GM23248 (cell line): ENCODE measurements around the gene ST7.

Experiments
- EZH2 ChIP-seq: fragments of 200-600 bp; sonication (generic); IDR thresholded peaks from 2 replicates; pipeline ENCODE4 v1.6.1; 2018; ENCODE audit warnings: antibody characterized with exemption, mild to moderate bottlenecking; ENCODE audit not compliant: insufficient read depth, poor library complexity, severe bottlenecking
- EZH2phosphoT487 ChIP-seq: fragments of 200-600 bp; sonication (generic); IDR thresholded peaks from 2 replicates; pipeline ENCODE4 v1.6.1; 2018; ENCODE audit warnings: antibody characterized with exemption, moderate library complexity, mild to moderate bottlenecking, low read depth; ENCODE audit not compliant: insufficient read depth

GRCh38 chr7:116920359-116920758, 32.9 kb upstream of the ST7 start:
- no peak for TF ChIP-seq EZH2phosphoT487
- no peak for TF ChIP-seq EZH2
